ENCODE data around the gene BCL10. TPM values are rescaled to one million over a fixed set of nuclear protein-coding genes. Genes with fewer than 3 reads are reported as not detected.

The BCL10 gene
- polyA plus RNA-seq, 1 of the 3 experiments (the other 2 are of a cell fraction), result 5.8 TPM

- TF ChIP-seq PBX3 (IDR thresholded peaks at IDR 0.05), result no peak
- TF ChIP-seq GATA2 (CRISPR knock-in tag; IDR thresholded peaks at IDR 0.05), result no peak
- no peak for TF ChIP-seq ZBTB33 (IDR thresholded peaks at IDR 0.05; ENCODE audit: borderline replicate concordance, low read depth)
- peaks cover 0 to 30% of the 10 kb centered on the region in 2 experiments; a peak in 2 of 4 replicates for H3K4me1 ChIP-seq (ENCODE audit: control insufficient read depth in 1 of 2, insufficient read depth in 2 of 2, low read depth in 1 of 2, low read length in 1 of 2)
- CTCF ChIA-PET, result interaction anchor here (0.9 to 5.1 kb wide), 4 partner anchors 13 to 589 kb away, joined by 3 to 24 read pairs (median 3); no protein-coding TSS in a partner anchor
- no peaks in the 10 kb centered on the region for H3K9me3 ChIP-seq
- H3K79me2 ChIP-seq (ENCODE audit: insufficient read depth), result no peaks in the 10 kb centered on the region
- no peak overlapping the region for H3K4me3 ChIP-seq (ENCODE audit: low read depth in 2 of 2, low read length in 1 of 2)
- no peaks in the 10 kb centered on the region for H4K20me1 ChIP-seq (ENCODE audit: insufficient read depth)
- 60% methylated on average over 1 of the region's 4 CpGs for WGBS (ENCODE audit: low lambda C conversion rate)
- no peak overlapping the region for H2AFZ ChIP-seq (ENCODE audit: low read depth)
- no peak overlapping the region for H3K4me2 ChIP-seq
- POLR2A ChIA-PET, result no interaction called here
- no peak for DNase-seq
- no peaks in the 10 kb centered on the region for H3K36me3 ChIP-seq (replicated peaks in 1 of 2; ENCODE audit: control insufficient read depth in 1 of 2, insufficient read depth in 2 of 2, low read length in 1 of 2)
- H3K27me3 ChIP-seq (ENCODE audit: insufficient read depth), result no peaks in the 10 kb centered on the region
- no peak overlapping the region for H3K9ac ChIP-seq
- no peaks in the 10 kb centered on the region for H3K9me2 ChIP-seq
- H3K27ac ChIP-seq (ENCODE audit: low read depth in 2 of 2, low read length in 1 of 2), result no peak overlapping the region
- peaks cover 19% of the 10 kb centered on the region for H3F3A ChIP-seq (replicated peaks; ENCODE audit: insufficient read depth)
These were observed 19.2 kb upstream of the BCL10 start for GRCh38 chr1:85295654-85296053.

GRCh38 chr1:85295006-85295431 lies 18.6 kb upstream of the BCL10 start:
- H2AFZ ChIP-seq (ENCODE audit: low read depth), result no peak overlapping the region
- no peaks in the 10 kb centered on the region for H3K79me2 ChIP-seq (ENCODE audit: insufficient read depth)
- no peaks in the 10 kb centered on the region for H4K20me1 ChIP-seq (ENCODE audit: insufficient read depth)
- no peak for DNase-seq
- TF ChIP-seq IRF3 (IDR thresholded peaks at IDR 0.05; ENCODE audit: low read depth, low read length) (no peak), YY1 (IDR thresholded peaks at IDR 0.05; ENCODE audit: low read depth) (no peak), FOXJ3 (CRISPR knock-in tag; IDR thresholded peaks at IDR 0.05) (no peak)
- POLR2A ChIA-PET, result no interaction called here
- H3K27ac ChIP-seq (ENCODE audit: low read depth in 2 of 2, low read length in 1 of 2), result no peak overlapping the region
- H3K36me3 ChIP-seq (replicated peaks in 1 of 2; ENCODE audit: control insufficient read depth in 1 of 2, insufficient read depth in 2 of 2, low read length in 1 of 2), result no peaks in the 10 kb centered on the region
- CTCF ChIA-PET, result interaction anchor here (0.9 to 5.1 kb wide), 3 partner anchors 13 to 589 kb away, joined by 3 to 24 read pairs (median 3); no protein-coding TSS in a partner anchor
- no peak overlapping the region for H3K4me2 ChIP-seq
- H3K27me3 ChIP-seq (ENCODE audit: insufficient read depth), result no peaks in the 10 kb centered on the region
- peaks cover 21% of the 10 kb centered on the region for H3F3A ChIP-seq (replicated peaks; ENCODE audit: insufficient read depth)
- H3K4me3 ChIP-seq (ENCODE audit: low read depth in 2 of 2, low read length in 1 of 2), result no peak overlapping the region
- H3K9me2 ChIP-seq, result no peaks in the 10 kb centered on the region
- H3K9ac ChIP-seq, result no peak overlapping the region
- WGBS (ENCODE audit: low lambda C conversion rate), result 65% methylated on average over 3 of the region's 3 CpGs
- no peaks in the 10 kb centered on the region for H3K9me3 ChIP-seq
- peaks cover 0 to 34% of the 10 kb centered on the region in 2 experiments; a peak in 2 of 4 replicates for H3K4me1 ChIP-seq (ENCODE audit: control insufficient read depth in 1 of 2, insufficient read depth in 2 of 2, low read depth in 1 of 2, low read length in 1 of 2)

All from SK-N-SH (cell line).